Measurements from ENCODE around the gene ADGRA1.

DNA sequence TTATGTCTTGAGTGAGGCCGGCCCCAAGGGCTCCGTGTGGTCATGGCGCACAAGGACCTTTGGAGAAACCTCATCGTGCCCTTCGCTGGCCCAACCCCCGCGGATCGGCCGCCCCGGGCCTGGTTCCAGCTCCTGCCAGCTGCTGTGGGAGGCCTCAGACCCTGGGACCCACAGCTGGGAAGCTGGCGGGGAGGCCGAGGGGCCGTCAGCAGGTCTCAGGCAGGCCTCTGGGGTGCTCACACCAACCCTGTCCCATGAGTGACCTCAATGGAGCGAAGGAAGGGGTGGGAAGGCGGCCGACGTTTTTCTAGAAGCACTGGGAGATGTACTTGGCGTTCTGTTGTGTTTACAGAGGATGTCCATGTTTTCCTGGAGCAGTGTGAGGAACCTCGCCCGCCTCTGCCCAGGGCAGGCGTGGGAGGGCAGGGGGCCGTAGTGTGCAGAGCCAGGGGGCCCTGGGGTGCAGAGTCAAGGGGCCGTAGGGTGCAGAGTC is 18.6 kb upstream of the ADGRA1 start:
- TF ChIP-seq, protein P1, sequence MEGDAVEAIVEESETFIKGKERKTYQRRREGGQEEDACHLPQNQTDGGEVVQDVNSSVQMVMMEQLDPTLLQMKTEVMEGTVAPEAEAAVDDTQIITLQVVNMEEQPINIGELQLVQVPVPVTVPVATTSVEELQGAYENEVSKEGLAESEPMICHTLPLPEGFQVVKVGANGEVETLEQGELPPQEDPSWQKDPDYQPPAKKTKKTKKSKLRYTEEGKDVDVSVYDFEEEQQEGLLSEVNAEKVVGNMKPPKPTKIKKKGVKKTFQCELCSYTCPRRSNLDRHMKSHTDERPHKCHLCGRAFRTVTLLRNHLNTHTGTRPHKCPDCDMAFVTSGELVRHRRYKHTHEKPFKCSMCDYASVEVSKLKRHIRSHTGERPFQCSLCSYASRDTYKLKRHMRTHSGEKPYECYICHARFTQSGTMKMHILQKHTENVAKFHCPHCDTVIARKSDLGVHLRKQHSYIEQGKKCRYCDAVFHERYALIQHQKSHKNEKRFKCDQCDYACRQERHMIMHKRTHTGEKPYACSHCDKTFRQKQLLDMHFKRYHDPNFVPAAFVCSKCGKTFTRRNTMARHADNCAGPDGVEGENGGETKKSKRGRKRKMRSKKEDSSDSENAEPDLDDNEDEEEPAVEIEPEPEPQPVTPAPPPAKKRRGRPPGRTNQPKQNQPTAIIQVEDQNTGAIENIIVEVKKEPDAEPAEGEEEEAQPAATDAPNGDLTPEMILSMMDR (IDR thresholded peaks at IDR 0.05), result no peak
- TF ChIP-seq POLR2A (IDR thresholded peaks at IDR 0.05) (no peak), EP300 (IDR thresholded peaks at IDR 0.05) (no peak)
